Measurements from ENCODE around the gene TEKT3. TPM values are rescaled to one million over a fixed set of nuclear protein-coding genes. Genes with fewer than 3 reads are reported as not detected.

TEKT3 gene
- total and polyA plus RNA-seq, 2 experiments from 2014 or later: 0.12 TPM; not detected in 1

DNA sequence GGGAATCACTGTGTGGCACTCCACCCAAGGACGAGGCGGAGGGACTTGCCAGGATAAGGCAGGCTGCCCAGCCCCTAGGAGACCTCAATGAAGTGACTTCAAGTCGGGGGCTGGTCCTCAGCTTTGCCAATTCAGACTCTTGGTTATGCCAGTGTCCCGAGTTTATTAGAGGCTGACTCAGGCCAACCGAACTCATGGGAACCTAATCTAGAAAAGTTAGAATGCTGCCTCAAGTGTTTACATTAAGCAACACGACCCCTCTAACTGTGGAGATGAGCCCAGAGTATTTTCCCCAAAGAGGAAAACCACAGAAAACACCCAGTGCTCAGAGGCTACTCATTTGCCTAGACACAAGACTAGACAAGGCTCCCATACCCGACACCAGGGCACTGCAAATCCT lies 1.1 kb upstream of the TEKT3 start:
- no peak overlapping the region for H3K27ac ChIP-seq
- no peak overlapping the region for H3K4me3 ChIP-seq
- H3K9me3 ChIP-seq (ENCODE audit: low read depth): no peaks in the 10 kb centered on the region
- TF ChIP-seq CTCF (IDR thresholded peaks at IDR 0.05; ENCODE audit: low read depth, low read length): no peak
- peak in 1 of 2 donors; percentile 17 for DNase-seq (ENCODE audit: low read depth in 1 of 2, low spot score in 1 of 2)
- H3K27me3 ChIP-seq: peaks cover 73% of the 10 kb centered on the region
- no peaks in the 10 kb centered on the region for H3K36me3 ChIP-seq
- H3K4me1 ChIP-seq (ENCODE audit: low read depth): no peaks in the 10 kb centered on the region

- H3K27ac ChIP-seq: no peak overlapping the region
- no peak for DNase-seq (ENCODE audit: low read depth in 1 of 2, low spot score in 1 of 2)
- peaks cover 72% of the 10 kb centered on the region for H3K27me3 ChIP-seq
- no peaks in the 10 kb centered on the region for H3K36me3 ChIP-seq
- H3K9me3 ChIP-seq (ENCODE audit: low read depth): no peaks in the 10 kb centered on the region
- TF ChIP-seq CTCF (IDR thresholded peaks at IDR 0.05; ENCODE audit: low read depth, low read length): no peak
- no peaks in the 10 kb centered on the region for H3K4me1 ChIP-seq (ENCODE audit: low read depth)
- H3K4me3 ChIP-seq: peak overlapping the region; percentile 48
Observed at GRCh38 chr17:15341966-15342365, 569 bp upstream of the TEKT3 start.

DNA sequence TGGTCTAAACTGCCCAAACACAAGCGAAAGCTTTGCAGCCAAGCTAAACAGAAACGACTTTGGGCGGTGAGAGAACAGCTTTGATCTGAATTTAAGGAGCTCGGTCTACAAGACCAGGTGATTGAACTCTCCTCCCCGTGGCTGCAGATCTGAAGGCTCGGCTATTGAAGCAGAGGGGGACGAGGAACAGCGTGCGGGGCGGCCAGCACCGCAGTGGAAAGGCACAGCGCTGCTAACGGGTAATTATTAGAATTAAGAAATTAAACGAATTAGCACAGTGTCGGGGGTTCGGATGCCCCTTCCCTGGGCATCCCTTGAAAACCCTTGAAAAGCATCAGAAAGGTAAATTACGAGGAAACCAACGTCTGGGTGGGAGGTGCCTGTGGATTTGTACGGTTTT lies 431 bp downstream of the TEKT3 start:
- no peaks in the 10 kb centered on the region for H3K4me1 ChIP-seq (ENCODE audit: low read depth)
- H3K27ac ChIP-seq: no peak overlapping the region
- no peaks in the 10 kb centered on the region for H3K9me3 ChIP-seq (ENCODE audit: low read depth)
- peaks cover 63% of the 10 kb centered on the region for H3K27me3 ChIP-seq
- H3K4me3 ChIP-seq: peak overlapping the region; percentile 48
- H3K36me3 ChIP-seq: no peaks in the 10 kb centered on the region
- peak in 1 of 2 donors; percentile 37 for DNase-seq (ENCODE audit: low read depth in 1 of 2, low spot score in 1 of 2)
- TF ChIP-seq CTCF (IDR thresholded peaks at IDR 0.05; ENCODE audit: low read depth, low read length): no peak

GRCh38 chr17:15335446-15335845 lies 6.0 kb downstream of the TEKT3 start:
- no peak for DNase-seq (ENCODE audit: low read depth in 1 of 2, low spot score in 1 of 2)
- no peaks in the 10 kb centered on the region for H3K4me1 ChIP-seq (ENCODE audit: low read depth)
- H3K27me3 ChIP-seq: peaks cover 14% of the 10 kb centered on the region
- H3K4me3 ChIP-seq: no peak overlapping the region
- no peaks in the 10 kb centered on the region for H3K36me3 ChIP-seq
- H3K9me3 ChIP-seq (ENCODE audit: low read depth): no peaks in the 10 kb centered on the region
- no peak overlapping the region for H3K27ac ChIP-seq
- TF ChIP-seq CTCF (IDR thresholded peaks at IDR 0.05; ENCODE audit: low read depth, low read length): no peak

GRCh38 chr17:15334266-15334665 lies 7.1 kb downstream of the TEKT3 start:
- Histone ChIP-seq H3K4me1 (ENCODE audit: low read depth) (no peaks in the 10 kb centered on the region), H3K36me3 (no peaks in the 10 kb centered on the region), H3K9me3 (ENCODE audit: low read depth) (no peaks in the 10 kb centered on the region), H3K27me3 (peaks cover 2% of the 10 kb centered on the region), H3K27ac (no peak overlapping the region), H3K4me3 (no peak overlapping the region)
- no peak for DNase-seq (ENCODE audit: low read depth in 1 of 2, low spot score in 1 of 2)
- TF ChIP-seq CTCF (IDR thresholded peaks at IDR 0.05; ENCODE audit: low read depth, low read length): no peak

- Histone ChIP-seq H3K4me3 (no peak overlapping the region), H3K4me1 (ENCODE audit: low read depth) (no peaks in the 10 kb centered on the region), H3K36me3 (no peaks in the 10 kb centered on the region), H3K27ac (no peak overlapping the region), H3K27me3 (no peaks in the 10 kb centered on the region), H3K9me3 (ENCODE audit: low read depth) (no peaks in the 10 kb centered on the region)
- no peak for DNase-seq (ENCODE audit: low read depth in 1 of 2, low spot score in 1 of 2)
- no peak for TF ChIP-seq CTCF (IDR thresholded peaks at IDR 0.05; ENCODE audit: low read depth, low read length)
Observed at GRCh38 chr17:15332338-15332737, 9.1 kb downstream of the TEKT3 start.
